ENCODE results near the gene SYN1. TPM values are rescaled to one million over a fixed set of nuclear protein-coding genes. Genes with fewer than 3 reads are reported as not detected.
A peak's percentile ranks its signal among the peaks of the same experiment; 100 is the strongest.

The SYN1 gene
- polyA plus RNA-seq, 2 of the 4 experiments (the other 2 are of a cell fraction), result 0.05 TPM; not detected in 1

DNA sequence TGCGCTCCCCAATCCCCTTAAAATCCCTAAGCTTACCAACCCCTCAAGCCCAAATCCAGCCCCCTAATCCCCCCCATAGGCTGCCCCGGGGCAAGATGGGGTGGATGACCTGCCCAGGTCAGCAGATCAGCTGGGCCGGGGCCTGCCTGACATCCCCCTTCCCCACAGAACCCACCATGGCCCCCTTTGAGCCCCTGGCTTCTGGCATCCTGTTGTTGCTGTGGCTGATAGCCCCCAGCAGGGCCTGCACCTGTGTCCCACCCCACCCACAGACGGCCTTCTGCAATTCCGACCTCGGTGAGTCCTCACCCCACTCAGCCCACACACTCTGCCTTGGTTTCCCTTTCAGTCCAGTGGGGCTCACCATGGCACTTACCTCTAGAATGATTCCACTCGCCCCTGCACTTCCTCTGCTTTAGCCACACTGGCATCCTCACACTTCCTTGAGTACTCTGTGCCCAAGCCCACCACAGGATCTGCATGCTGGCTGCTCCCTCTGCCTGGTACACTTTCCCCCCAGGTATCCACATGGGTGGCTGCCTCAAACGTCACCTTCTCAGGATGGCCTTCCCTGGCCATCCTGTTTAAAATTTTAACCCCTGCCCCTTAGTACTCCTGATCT, 36.3 kb downstream of the SYN1 start:
- CTCF ChIA-PET, result interaction anchor here (0.9 to 1.4 kb wide), 2 partner anchors 31 to 42 kb away, joined by 3 to 4 read pairs; no protein-coding TSS in a partner anchor
- peaks cover 17% of the 10 kb centered on the region; the same call in 2 of the 3 replicates for H3K4me1 ChIP-seq
- TF ChIP-seq RARB (CRISPR knock-in tag; IDR thresholded peaks at IDR 0.05), result no peak
- no peak for TF ChIP-seq MAX (IDR thresholded peaks at IDR 0.05)
- TF ChIP-seq HEYL (CRISPR knock-in tag; IDR thresholded peaks at IDR 0.05), result no peak
- TF ChIP-seq FOSB (CRISPR knock-in tag; IDR thresholded peaks at IDR 0.05), result no peak
- TF ChIP-seq ZSCAN20 (CRISPR knock-in tag; IDR thresholded peaks at IDR 0.05), result no peak
- TF ChIP-seq ZFP36 (IDR thresholded peaks at IDR 0.05; ENCODE audit: borderline replicate concordance, partially characterized antibody), result no peak
- TF ChIP-seq CBX8 (IDR thresholded peaks at IDR 0.05), result no peak
- no peak for TF ChIP-seq HES2 (IDR thresholded peaks at IDR 0.05)
- TF ChIP-seq ZC3H11A (IDR thresholded peaks at IDR 0.05), result no peak
- TF ChIP-seq GATA3 (IDR thresholded peaks at IDR 0.05; ENCODE audit: borderline replicate concordance), result no peak
- no peak for TF ChIP-seq EHF (CRISPR knock-in tag; IDR thresholded peaks at IDR 0.05)
- no peak for TF ChIP-seq ELK1 (IDR thresholded peaks at IDR 0.05; ENCODE audit: low read depth, low read length)
- no peak for TF ChIP-seq SREBF2 (IDR thresholded peaks at IDR 0.05)
- no peak for TF ChIP-seq CHD4 (IDR thresholded peaks at IDR 0.05; ENCODE audit: borderline replicate concordance)
- no peak for TF ChIP-seq RNF2 (IDR thresholded peaks at IDR 0.05; ENCODE audit: borderline replicate concordance, low read depth)
- TF ChIP-seq HDAC2 (IDR thresholded peaks at IDR 0.05), result no peak
- TF ChIP-seq, protein P1, sequence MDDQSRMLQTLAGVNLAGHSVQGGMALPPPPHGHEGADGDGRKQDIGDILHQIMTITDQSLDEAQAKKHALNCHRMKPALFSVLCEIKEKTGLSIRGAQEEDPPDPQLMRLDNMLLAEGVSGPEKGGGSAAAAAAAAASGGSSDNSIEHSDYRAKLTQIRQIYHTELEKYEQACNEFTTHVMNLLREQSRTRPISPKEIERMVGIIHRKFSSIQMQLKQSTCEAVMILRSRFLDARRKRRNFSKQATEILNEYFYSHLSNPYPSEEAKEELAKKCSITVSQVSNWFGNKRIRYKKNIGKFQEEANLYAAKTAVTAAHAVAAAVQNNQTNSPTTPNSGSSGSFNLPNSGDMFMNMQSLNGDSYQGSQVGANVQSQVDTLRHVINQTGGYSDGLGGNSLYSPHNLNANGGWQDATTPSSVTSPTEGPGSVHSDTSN (IDR thresholded peaks at IDR 0.05), result no peak
- DNase-seq (ENCODE audit: low read depth in 1 of 2, low spot score in 1 of 2) (no peak), ATAC-seq (no peak), FAIRE-seq (no peak)
- H3K27ac ChIP-seq, result peak overlapping the region in 1 of 2 experiments; percentile 97; a peak in 3 of 6 replicates
- POLR2A ChIA-PET, result interaction anchor here (2.4 kb wide), 1 partner anchor 27 kb away, joined by 11 read pairs; no protein-coding TSS in a partner anchor
- whole genome bisulfite sequencing (ENCODE audit: missing lambda C conversion rate), result 85% methylated on average over 6 of the region's 8 CpGs
- H3K4me3 ChIP-seq, result no peak overlapping the region; the same call in 2 of the 3 replicates
- H3K9me3 ChIP-seq, result no peaks in the 10 kb centered on the region
- peak overlapping the region; percentile 78 for H3K4me2 ChIP-seq

DNA sequence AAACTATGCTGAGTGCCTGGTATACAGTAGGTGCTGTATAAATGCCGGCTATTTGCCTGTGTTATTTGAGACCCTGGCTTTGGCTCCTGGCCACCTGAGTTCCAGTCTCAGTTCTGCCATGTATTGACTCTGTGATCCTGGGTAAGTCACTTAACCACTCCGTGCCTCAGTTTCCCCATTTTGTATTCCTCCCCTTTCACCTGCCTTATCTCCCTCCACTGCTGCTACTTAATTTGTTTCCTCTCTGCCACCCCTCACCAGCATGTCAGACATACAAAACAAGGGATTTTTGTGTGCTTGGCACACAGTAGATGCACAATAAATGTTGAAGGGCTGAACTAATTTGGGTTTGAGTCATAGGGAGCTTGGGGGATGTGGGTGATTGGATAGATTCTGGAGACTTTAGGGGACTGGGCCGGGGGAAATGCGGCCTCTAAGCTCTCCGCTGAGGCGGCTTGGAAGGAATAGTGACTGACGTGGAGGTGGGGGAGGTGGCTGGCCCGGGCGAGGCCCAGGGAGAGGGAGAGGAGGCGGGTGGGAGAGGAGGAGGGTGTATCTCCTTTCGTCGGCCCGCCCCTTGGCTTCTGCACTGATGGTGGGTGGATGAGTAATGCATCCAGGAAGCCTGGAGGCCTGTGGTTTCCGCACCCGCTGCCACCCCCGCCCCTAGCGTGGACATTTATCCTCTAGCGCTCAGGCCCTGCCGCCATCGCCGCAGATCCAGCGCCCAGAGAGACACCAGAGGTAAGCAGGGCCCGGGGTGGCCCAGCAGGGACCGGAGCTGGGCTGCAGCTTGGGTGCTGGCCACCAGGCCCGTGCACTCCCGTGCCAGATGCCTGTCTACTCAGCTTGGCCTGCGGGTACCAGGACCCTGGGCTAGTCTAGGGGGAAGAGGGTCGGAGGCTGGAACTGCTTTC, 37.7 kb downstream of the SYN1 start, which contains the start of gene TIMP1:
TSS of gene TIMP1 (plus strand) at position 706 of the 917 bp plus-strand sequence. CDS start 980 bp downstream, outside the sequence.
- peak within 1 kb of the TSS; percentile 78 for H3K4me2 ChIP-seq
- FAIRE-seq (peak; percentile 82), ATAC-seq (peak; percentile 94 to 98), DNase-seq (ENCODE audit: low read depth in 1 of 2, low spot score in 1 of 2) (peak; percentile 81 to 88)
- peak within 1 kb of the TSS; percentile 57 for H3K4me3 ChIP-seq
- ChIA-PET POLR2A (interaction anchor here (0.5 to 2.4 kb wide), 4 partner anchors 10 to 300 kb away, joined by 3 to 11 read pairs (median 4); no protein-coding TSS in a partner anchor), CTCF (interaction anchor here (0.9 to 1.4 kb wide), 3 partner anchors 32 to 61 kb away, joined by 3 to 4 read pairs (median 3); no protein-coding TSS in a partner anchor)
- WGBS (ENCODE audit: missing lambda C conversion rate), result 6% methylated on average over 16 of the region's 28 CpGs
- H3K4me1 ChIP-seq, result peaks cover 22% of the 10 kb centered on the region; the same call in 2 of the 3 replicates
- peak within 1 kb of the TSS; percentile 84 to 97 for H3K27ac ChIP-seq
- no peaks in the 10 kb centered on the region for H3K9me3 ChIP-seq
- TF ChIP-seq MAFK (IDR thresholded peaks at IDR 0.05; ENCODE audit: partially characterized antibody) (no peak), ZNF302 (CRISPR knock-in tag; IDR thresholded peaks at IDR 0.05) (no peak), RCOR1 (IDR thresholded peaks at IDR 0.05; ENCODE audit: low read depth, low read length) (no peak), RFX5 (IDR thresholded peaks at IDR 0.05) (no peak), CHD4 (IDR thresholded peaks at IDR 0.05; ENCODE audit: borderline replicate concordance) (peak; percentile 80; the same call in 1 of the 2 replicates), CEBPB (IDR thresholded peaks at IDR 0.05) (no peak), BHLHE40 (IDR thresholded peaks at IDR 0.05; ENCODE audit: low read depth, low read length) (no peak), HES2 (IDR thresholded peaks at IDR 0.05) (no peak), FOXS1 (CRISPR knock-in tag; IDR thresholded peaks at IDR 0.05) (no peak), JUNB (IDR thresholded peaks at IDR 0.05) (no peak), CBX2 (IDR thresholded peaks at IDR 0.05; ENCODE audit: borderline replicate concordance, low read depth) (no peak), ELK1 (IDR thresholded peaks at IDR 0.05; ENCODE audit: low read depth, low read length) (no peak), TFCP2L1 (CRISPR knock-in tag; IDR thresholded peaks at IDR 0.05) (no peak), POLR2A (IDR thresholded peaks at IDR 0.05; ENCODE audit: low read length) (peak; percentile 59), HDAC2 (IDR thresholded peaks at IDR 0.05) (no peak), NR3C1 (IDR thresholded peaks at IDR 0.05) (no peak), FOSL2 (IDR thresholded peaks at IDR 0.05) (no peak), FOSL2 (CRISPR knock-in tag; IDR thresholded peaks at IDR 0.05) (peak; percentile 62), ESRRA (IDR thresholded peaks at IDR 0.05; ENCODE audit: borderline replicate concordance, low read length) (no peak), JUN (IDR thresholded peaks at IDR 0.05) (peak in 1 of 2 experiments; percentile 60; a peak in 2 of 5 replicates), RNF2 (IDR thresholded peaks at IDR 0.05; ENCODE audit: borderline replicate concordance, low read depth) (no peak), TP53 (CRISPR knock-in tag; IDR thresholded peaks at IDR 0.05) (no peak)

Data from A549 (cell line).